H7 (cell line): ENCODE results near the gene PSMD3. TPM values are rescaled to one million over a fixed set of nuclear protein-coding genes. Genes with fewer than 3 reads are reported as not detected.
"Not testable (repeated sequence)": the region's sequence is repeated elsewhere in the genome, so short reads cannot be mapped to it uniquely, and the experiment has no call there.

Experiments used
- DNase-seq: peaks from one replicate; pipeline ENCODE4 v3.0.0; 2012
- H3K27me3 ChIP-seq: 2 replicates; pipeline ENCODE4 v1.6.0; 2011; ENCODE audit warnings: mild to moderate bottlenecking, low read length; ENCODE audit not compliant: control insufficient read depth, insufficient read depth
- H3K36me3 ChIP-seq: replicated peaks from 2 replicates; pipeline ENCODE4 v1.5.1; 2011; ENCODE audit warnings: low read length; ENCODE audit not compliant: control insufficient read depth, insufficient read depth
- H3K4me3 ChIP-seq: 2 replicates; pipeline ENCODE4 v1.5.1; 2011; ENCODE audit warnings: low read depth, mild to moderate bottlenecking, control low read depth, low read length, moderate library complexity; ENCODE audit not compliant: insufficient read depth
- total RNA-seq: library from RNA; depleted of rRNA; stranded (reverse); fragments of >200 nt; shearing (Covaris generic); gene quantifications from 2 replicates; pipeline ENCODE4 v1.2.3, GENCODE V29; 2014; rRNA removed

PSMD3 gene
- total RNA-seq = 243 and 325 TPM in 2 replicates

DNA sequence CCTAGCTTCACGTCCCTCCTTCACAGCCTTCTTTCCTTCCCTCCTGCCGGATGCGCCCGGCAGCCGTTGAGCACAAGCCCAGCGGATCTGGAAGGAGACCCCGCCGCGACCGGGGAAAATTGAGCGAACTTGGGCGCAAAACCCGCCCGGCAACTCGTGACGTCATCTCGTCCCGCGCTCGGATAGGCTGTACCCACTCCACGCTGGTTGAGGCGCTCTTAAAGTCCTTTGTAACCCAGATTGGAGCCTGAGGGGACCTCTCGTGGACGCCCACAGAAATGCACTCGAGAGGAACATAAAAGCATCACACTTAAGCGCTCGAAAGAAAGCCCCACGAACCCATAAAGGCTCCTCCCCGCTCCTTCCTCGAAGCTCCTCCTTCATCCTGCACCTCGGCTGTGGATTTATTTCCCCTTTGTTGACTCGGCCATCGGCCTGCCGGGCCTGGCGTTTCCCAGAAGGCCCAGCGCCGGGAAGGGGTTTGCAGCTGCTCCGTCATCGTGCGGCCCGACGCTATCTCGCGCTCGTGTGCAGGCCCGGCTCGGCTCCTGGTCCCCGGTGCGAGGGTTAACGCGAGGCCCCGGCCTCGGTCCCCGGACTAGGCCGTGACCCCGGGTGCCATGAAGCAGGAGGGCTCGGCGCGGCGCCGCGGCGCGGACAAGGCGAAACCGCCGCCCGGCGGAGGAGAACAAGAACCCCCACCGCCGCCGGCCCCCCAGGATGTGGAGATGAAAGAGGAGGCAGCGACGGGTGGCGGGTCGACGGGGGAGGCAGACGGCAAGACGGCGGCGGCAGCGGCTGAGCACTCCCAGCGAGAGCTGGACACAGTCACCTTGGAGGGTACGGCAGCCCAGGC is at the start of gene PSMD3:
TSS of gene PSMD3 (plus strand) at position 457 of the 856 bp plus-strand sequence. CDS start at position 621, 164 bp downstream.
- Histone ChIP-seq H3K27me3 (no peaks in the 10 kb centered on the region), H3K4me3 (peak within 1 kb of the TSS; percentile 99), H3K36me3 (peaks cover 15% of the 10 kb centered on the region)
- DNase-seq = peak; percentile 95

DNA sequence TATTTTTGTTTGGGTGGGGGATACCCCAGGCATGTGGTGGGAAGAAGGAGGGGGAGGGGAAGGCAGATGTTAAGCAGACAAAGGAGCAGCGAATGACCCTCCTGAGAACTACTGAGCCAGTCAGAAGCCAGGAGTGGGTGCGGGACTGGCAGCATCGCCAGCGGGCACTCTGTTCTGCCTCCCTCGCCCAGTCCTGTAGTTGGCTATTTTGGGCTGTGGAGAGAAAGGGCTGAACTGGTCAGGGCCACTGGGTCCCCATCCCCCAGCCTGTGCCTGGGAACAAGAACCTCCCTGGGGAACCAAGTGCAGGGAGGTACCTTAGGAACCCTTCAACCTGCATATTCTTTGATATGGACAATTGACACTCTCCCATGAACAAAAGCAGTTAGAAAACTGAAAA is 46.7 kb upstream of the PSMD3 start:
- Histone ChIP-seq H3K36me3 (no peaks in the 10 kb centered on the region), H3K4me3 (no peak overlapping the region), H3K27me3 (no peaks in the 10 kb centered on the region)
- DNase-seq = no peak

DNA sequence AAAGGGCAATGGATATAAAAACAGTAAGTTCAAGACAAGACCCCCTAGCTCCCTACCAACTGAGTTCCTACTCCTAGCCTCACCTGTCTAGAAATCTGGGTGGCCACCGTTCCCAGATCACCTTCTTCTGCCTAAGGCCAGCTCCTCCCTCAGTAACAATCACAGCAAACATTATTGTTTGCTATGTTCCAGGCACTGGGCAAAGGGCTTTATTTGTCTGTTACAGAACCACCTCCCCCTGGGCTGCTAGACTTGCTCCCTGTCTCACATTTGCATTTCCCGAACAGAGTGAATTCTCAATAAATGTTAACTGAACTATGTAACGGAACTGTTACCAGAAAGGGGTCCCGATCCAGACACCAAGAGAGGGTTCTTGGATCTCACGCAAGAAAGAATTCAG is 46.3 kb upstream of the PSMD3 start:
- no peak overlapping the region for H3K4me3 ChIP-seq
- no peaks in the 10 kb centered on the region for H3K27me3 ChIP-seq
- no peak for DNase-seq
- H3K36me3 ChIP-seq = no peaks in the 10 kb centered on the region

DNA sequence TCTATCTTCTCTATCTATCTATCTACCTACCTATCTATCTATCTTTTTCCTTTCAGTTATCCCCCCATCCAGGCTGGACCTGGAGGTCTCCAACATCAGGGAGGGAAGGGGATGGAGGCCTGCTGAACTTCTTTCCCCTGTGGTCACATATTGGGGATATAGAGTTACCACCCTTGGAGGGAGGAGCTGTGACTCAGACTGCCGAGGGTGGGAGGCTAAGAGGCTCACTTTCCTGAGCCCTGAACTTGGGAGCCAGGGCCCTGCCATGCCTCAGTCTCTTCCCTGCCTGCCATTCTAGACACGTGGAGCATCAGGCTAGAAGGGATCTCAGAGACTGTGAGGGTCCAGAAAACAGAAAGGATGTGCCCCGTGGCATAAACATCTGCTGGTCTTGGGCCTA is 44.7 kb upstream of the PSMD3 start:
- Histone ChIP-seq H3K36me3 (no peaks in the 10 kb centered on the region), H3K27me3 (no peaks in the 10 kb centered on the region), H3K4me3 (no peak overlapping the region)
- DNase-seq = peak; percentile 10

DNA sequence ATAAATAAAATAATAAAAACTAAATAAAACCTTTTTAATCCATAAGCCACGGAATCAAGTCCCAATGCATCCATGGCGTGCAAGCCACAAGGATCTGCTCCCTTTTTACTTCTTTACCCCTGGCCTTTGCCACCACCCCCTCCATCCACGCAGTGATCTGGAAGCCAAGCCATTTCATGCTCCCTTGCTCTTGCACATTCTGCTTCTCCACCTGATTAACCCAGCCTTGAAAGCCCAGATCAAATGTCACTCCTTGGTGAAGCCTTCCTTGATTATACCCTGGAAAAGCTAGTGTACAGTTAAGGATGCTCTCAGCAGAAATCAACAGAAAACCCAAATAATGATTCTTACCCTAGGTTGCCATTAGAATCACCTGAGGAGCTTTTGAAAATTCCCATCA is 43.2 kb upstream of the PSMD3 start:
- Histone ChIP-seq H3K4me3 (no peak overlapping the region), H3K36me3 (no peaks in the 10 kb centered on the region), H3K27me3 (no peaks in the 10 kb centered on the region)
- no peak for DNase-seq

DNA sequence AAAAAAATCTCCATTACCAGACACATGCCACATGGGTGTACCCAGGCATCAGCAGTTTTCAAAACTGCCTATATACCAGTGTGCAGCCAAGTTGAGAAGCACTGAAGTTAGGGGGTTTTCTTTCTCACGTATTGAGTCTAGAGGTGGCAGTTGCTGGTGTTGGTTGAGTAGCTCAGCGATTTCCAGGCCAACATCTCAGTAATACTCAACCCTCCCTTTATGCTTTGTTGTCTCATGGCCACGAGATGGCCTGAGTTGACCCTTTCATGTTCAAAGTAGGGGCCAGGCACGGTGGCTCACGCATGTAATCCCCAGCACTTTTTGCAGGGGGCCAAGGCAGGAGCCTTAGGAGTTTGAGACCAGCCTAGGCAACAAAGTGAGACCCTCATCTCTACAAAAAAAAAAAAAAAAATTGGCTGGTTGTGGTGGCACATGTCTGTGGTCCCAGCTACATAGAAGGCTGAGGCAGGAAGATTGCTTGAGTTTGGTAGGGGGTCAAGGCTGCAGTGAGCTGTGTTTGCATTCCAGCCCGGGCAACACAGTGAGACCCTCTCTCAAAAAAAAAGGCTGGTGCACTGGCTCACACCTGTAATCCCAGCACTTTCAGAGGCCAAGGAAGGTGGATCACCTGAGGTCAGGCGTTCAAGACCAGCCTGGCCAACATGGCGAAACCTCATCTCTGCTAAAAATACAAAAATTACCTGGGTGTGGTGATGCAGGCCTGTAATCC is 42.3 kb upstream of the PSMD3 start:
- no peak for DNase-seq
- Histone ChIP-seq H3K36me3 (no peaks in the 10 kb centered on the region), H3K27me3 (no peaks in the 10 kb centered on the region), H3K4me3 (no peak overlapping the region)

DNA sequence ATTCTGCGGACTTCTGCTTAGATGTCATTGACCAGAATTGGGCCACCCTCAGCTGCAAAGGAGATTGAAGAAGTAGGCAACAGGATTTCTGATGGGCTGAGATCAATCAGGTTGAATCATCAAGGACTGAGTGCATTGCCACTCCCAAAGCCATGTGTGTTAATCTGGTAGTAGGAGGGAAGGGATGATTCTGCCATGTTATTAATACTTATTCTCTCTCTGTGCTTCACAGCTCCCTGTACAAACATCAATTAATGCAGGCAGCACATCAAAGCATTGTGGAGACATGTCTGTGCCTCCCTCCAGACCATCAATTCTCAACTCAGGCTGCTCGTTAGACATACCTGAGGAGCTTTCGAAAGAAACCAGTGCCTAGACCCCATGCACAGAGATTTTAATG is 41.5 kb upstream of the PSMD3 start:
- Histone ChIP-seq H3K4me3 (no peak overlapping the region), H3K27me3 (no peaks in the 10 kb centered on the region), H3K36me3 (no peaks in the 10 kb centered on the region)
- no peak for DNase-seq

DNA sequence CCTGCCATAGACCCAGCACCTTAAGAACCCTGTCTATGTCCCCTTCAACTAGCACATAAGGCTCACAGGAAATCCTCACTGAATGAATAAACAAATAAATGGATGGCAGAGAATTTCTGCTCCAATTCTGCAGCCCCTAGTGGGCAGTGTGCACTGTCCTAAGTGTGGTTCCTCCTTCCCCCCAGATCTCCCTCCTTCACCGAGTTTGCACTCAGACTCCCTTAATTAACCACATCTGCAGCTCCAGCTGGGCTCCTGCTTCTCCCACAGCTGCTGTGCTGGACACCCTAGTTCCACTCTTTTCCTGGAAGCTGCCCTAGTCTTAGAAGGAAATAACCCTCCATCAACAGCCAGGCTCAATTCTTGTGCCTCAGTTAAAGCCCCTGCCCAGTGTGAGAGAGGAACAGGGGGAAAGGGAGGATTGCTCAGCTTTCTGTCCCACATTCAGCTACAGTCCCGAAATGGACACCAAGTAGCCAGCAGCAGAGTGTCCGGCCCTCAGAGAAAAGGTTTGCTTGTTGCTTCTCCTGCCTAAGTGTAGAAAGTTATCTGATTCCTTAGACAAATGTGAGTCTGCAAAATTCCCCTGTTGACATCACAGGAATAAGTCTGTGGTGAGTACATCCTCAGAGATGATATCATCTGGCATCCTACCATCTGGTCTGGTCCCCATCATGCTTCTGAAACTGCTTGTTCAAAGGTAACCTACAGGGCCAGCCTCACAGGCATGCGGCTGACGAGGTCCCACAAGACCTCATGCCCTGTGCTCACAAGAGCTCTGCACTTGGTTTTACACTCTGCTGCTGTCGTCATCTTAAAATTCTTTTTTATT is 40.8 kb upstream of the PSMD3 start:
- Histone ChIP-seq H3K36me3 (no peaks in the 10 kb centered on the region), H3K4me3 (no peak overlapping the region), H3K27me3 (no peaks in the 10 kb centered on the region)
- DNase-seq = no peak

DNA sequence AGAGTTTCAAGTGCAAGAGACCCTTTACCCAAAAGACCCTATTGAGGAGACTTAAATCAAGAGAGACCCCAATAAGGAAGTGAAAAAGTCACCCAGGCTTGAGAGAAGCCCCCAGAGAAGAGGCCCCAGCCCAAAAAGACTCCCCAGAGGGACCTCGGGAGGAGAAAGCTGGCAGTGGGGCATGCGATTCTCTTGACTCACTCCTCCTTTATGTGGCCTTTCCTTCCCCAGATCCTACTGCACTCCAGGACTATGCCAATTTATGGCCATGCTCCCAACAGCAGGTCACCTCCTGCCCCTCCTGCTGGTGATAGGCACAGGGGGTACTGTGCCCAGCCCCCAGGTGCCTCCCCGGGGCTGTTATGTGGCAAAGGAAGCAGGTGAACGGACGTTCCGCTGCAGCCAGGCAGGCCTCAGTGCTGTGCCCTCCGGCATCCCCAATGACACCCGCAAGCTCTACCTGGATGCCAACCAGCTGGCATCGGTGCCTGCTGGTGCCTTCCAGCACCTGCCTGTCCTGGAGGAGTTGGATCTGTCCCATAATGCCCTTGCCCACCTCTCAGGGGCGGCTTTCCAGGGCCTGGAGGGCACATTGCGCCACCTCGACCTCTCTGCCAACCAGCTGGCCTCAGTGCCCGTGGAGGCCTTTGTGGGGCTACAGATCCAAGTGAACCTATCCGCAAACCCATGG is 36.8 kb upstream of the PSMD3 start:
- Histone ChIP-seq H3K36me3 (no peaks in the 10 kb centered on the region), H3K27me3 (no peaks in the 10 kb centered on the region; the same call in 1 of the 2 replicates), H3K4me3 (no peak overlapping the region)
- no peak for DNase-seq

DNA sequence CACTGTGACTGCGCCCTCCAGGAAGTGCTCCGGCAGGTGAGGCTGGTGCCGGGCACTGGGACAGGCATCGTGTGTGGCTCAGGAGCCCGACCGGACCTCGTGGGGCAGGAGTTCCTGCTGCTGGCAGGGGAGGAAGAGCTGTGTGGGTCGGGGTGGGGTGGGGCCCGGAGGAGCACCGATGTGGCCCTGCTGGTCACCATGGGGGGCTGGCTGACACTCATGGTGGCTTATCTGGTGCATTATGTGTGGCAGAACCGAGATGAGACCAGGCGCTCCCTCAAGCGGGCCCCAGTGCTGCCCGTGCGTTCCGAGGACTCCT is 36.3 kb upstream of the PSMD3 start:
- H3K27me3 ChIP-seq = no peaks in the 10 kb centered on the region; the same call in 1 of the 2 replicates
- no peak for DNase-seq
- no peak overlapping the region for H3K4me3 ChIP-seq
- no peaks in the 10 kb centered on the region for H3K36me3 ChIP-seq

DNA sequence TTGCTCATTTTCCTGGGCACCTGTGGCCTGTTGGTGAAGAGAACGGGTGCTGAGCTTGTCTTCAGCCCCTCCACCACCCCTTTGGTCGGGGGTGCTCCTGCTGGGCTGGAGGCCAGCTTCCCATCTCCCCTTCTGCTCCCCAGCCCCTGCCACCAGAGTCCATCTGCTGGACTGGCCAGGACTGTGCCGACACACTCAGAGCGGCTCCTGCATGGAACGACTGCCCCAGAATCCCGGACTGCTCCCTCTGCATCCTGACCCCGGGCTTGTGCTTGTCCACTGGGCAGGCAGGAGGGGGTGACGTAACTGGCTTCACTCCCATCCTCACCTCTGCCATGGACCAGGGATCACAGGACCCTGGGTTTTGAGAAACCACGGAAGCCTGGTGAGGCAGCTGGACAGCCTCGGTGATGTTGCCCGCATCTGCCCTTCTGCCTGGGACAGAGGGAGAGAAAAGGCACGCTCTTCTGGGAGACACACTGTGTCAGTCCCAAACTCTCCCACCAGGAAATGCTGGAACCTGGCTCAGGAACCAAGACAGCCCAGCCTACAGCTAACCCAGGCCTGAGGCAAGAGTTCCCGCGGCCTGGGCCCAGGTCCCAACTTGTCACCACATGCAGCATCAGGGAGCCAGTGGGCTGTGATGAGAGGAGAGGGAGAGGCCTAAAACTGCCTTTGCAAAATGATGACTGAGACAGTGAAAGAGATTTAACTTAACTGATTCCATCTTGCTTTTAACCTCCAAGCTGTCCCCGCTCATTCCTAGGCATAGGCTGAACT is 33.9 kb upstream of the PSMD3 start:
- Histone ChIP-seq H3K36me3 (no peaks in the 10 kb centered on the region), H3K4me3 (no peak overlapping the region)
- DNase-seq = no peak

DNA sequence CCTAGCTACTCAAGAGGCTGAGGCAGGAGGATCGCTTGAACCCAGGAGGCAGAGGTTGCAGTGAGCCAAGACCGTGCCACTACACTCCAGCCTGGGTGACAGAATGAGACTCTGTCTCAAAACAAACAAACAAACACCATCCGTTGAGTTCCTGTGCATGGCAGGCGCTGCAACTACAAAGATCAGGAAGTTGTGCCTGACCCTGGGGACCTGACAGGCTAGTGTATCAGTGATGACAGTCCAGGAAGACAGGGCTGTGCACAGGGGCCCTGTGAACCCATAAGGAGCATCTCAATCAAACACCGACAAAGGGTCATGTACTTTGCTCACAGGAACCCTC is 32.1 kb upstream of the PSMD3 start:
- H3K36me3 ChIP-seq, H3K4me3 ChIP-seq, DNase-seq, H3K27me3 ChIP-seq: not testable (repeated sequence)

More for the DNA sequence above, 33.9 kb upstream of the PSMD3 start:
- peaks cover 2% of the 10 kb centered on the region; the same call in 1 of the 2 replicates for H3K27me3 ChIP-seq

DNA sequence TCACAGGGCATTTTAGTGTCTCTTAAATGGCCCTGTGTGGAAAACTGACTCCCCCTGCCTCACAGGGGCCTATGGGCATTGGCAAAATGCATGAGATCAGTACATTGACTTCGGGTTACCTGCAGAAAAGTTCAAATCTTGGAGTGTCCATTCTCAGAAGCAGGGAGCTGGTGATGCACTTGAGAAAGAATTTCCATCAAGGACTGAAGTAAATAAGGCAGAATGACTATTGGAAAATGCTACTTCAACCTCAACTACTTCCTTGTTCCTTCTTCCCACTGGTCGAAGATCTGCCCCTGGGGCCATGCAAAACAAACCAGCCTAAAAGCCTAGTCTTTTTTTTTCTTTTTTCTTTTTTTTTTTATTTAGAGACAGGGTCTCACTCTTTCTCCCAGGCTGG is 31.6 kb upstream of the PSMD3 start:
- no peak overlapping the region for H3K4me3 ChIP-seq
- H3K36me3 ChIP-seq = no peaks in the 10 kb centered on the region
- peaks cover 9% of the 10 kb centered on the region for H3K27me3 ChIP-seq
- DNase-seq = no peak
